Retinal pigment epithelial cell (primary cell): ENCODE results near the gene FAM174C.

ENCODE experiments used
- DNase-seq: peaks from one replicate; pipeline ENCODE4 v3.0.0-alpha.2; 2010; ENCODE audit warnings: low read depth
- H3K4me3 ChIP-seq: 2 replicates; pipeline ENCODE4 v1.5.1; 2011; ENCODE audit warnings: mild to moderate bottlenecking, low read length, control low read depth, moderate library complexity
- CTCF ChIP-seq: conservative IDR thresholded peaks from 2 replicates; pipeline ENCODE4 v1.5.1; 2011; ENCODE audit warnings: low read depth, low read length, control low read depth, inconsistent platforms

Gene FAM174C

GRCh38 chr19:1285737-1286360 is 10.5 kb downstream of the FAM174C start, which contains the start of gene EFNA2:
Gene EFNA2 (plus strand): TSS chr19:1285873. CDS start chr19:1286169, 296 bp downstream.
- TF ChIP-seq CTCF: no peak
- DNase-seq: no peak
- H3K4me3 ChIP-seq: peak within 1 kb of the TSS; percentile 23

- peak overlapping the region; percentile 23 for H3K4me3 ChIP-seq
- DNase-seq: no peak
- TF ChIP-seq CTCF: no peak
Observed at GRCh38 chr19:1286487-1287353, 11.4 kb downstream of the FAM174C start.

- TF ChIP-seq CTCF: no peak
- H3K4me3 ChIP-seq: no peak overlapping the region
- DNase-seq: no peak
Observed at GRCh38 chr19:1287354-1288225, 12.3 kb downstream of the FAM174C start.

- no peak for DNase-seq
- TF ChIP-seq CTCF: no peak
- H3K4me3 ChIP-seq: no peak overlapping the region
Observed at GRCh38 chr19:1288226-1288612, 12.9 kb downstream of the FAM174C start.

DNA sequence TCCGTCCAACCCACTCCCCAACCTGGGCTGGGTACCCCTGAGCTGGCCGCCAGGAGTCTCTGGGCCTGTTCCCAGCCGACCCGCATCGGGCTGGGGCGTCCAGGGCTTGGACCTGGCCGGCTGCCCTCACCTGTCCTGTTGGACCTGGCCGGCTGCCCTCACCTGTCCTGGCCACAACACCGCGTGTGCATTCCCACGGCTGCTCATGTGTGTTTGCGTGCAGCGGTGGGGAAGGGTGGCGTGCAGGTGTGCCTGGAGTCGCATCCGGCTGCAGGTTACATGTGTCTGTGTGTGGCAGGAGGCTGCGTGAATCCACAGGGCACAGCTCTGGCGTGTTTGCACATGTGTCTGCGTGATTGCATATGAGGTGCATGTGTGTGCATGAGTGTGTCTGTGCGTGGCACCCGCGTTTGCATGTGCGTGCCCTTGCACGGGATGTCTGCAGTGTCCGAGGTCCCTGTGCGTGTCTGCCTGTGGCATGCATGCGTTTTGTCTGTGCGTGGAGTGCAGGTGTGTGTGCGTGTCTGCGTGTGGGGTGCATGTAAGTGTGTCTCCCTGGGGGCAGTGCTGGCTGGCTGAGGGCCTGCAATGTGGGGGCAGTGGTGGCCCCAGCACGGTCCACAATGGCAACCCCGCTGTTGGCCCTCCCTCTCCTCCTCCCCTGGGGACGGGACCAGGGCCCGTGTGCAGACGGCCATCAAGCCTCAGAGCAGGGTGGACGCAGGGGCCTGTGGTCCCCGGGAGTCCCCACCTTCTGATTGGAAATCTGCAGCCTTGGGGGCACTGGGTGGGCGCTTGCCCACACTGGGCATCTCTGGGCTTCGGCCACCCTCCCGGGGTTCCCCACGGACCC is 13.7 kb downstream of the FAM174C start:
- TF ChIP-seq CTCF: no peak
- H3K4me3 ChIP-seq: no peak overlapping the region
- DNase-seq: no peak

GRCh38 chr19:1289686-1290025 is 14.3 kb downstream of the FAM174C start:
- no peak for TF ChIP-seq CTCF
- DNase-seq: no peak
- no peak overlapping the region for H3K4me3 ChIP-seq
